Measurements from ENCODE around the gene STEEP1.

STEEP1 gene

DNA sequence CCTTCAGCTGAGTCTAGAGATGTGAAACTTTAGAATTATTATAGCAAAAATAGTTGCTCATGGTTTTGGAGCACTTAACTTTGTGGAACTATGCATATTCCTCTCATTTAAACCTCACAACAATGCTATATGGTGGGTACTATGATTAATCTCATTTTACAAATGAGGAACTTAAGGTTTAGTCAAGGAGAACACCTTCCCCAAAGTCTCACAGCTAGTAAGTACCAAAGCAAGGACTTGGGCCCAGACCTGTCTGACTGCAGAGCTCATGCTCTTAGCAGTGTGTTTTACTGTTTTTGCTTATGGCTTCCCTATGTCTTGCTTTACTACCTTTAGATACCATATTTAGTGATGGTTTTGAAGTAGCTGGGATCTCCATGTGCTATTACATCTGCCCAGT lies 14.2 kb upstream of the STEEP1 start:
- no peak overlapping the region for H2AFZ ChIP-seq (ENCODE audit: low read depth, low read length, severe bottlenecking)
- H3K4me3 ChIP-seq (ENCODE audit: insufficient read depth, low read length, poor library complexity, severe bottlenecking): no peak overlapping the region
- H3K36me3 ChIP-seq (ENCODE audit: low read length): no peaks in the 10 kb centered on the region
- no peak overlapping the region for H3K9ac ChIP-seq (ENCODE audit: low read length)
- H3K27ac ChIP-seq (ENCODE audit: low read depth, low read length): peak overlapping the region; percentile 36
- H3K79me2 ChIP-seq (ENCODE audit: insufficient read depth, low read length): peaks cover 13% of the 10 kb centered on the region
- H3F3A ChIP-seq (ENCODE audit: insufficient read depth): peaks cover 19% of the 10 kb centered on the region; the same call in 1 of the 2 replicates
- H3K9me3 ChIP-seq (ENCODE audit: insufficient read depth, low read length): no peaks in the 10 kb centered on the region
- TF ChIP-seq, protein P1, sequence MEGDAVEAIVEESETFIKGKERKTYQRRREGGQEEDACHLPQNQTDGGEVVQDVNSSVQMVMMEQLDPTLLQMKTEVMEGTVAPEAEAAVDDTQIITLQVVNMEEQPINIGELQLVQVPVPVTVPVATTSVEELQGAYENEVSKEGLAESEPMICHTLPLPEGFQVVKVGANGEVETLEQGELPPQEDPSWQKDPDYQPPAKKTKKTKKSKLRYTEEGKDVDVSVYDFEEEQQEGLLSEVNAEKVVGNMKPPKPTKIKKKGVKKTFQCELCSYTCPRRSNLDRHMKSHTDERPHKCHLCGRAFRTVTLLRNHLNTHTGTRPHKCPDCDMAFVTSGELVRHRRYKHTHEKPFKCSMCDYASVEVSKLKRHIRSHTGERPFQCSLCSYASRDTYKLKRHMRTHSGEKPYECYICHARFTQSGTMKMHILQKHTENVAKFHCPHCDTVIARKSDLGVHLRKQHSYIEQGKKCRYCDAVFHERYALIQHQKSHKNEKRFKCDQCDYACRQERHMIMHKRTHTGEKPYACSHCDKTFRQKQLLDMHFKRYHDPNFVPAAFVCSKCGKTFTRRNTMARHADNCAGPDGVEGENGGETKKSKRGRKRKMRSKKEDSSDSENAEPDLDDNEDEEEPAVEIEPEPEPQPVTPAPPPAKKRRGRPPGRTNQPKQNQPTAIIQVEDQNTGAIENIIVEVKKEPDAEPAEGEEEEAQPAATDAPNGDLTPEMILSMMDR (IDR thresholded peaks at IDR 0.05; ENCODE audit: insufficient read depth, low read length, poor library complexity, severe bottlenecking): no peak
- TF ChIP-seq EZH2phosphoT487 (conservative IDR thresholded peaks at IDR 0.05; ENCODE audit: low read length): no peak
- no peaks in the 10 kb centered on the region for H3K9me2 ChIP-seq (replicated peaks; ENCODE audit: insufficient read depth, low read length)
- H4K20me1 ChIP-seq (ENCODE audit: low read depth, low read length): no peaks in the 10 kb centered on the region
- no peak overlapping the region for H3K4me2 ChIP-seq (ENCODE audit: low read depth, low read length, poor library complexity, severe bottlenecking)
- no peaks in the 10 kb centered on the region for H3K27me3 ChIP-seq (ENCODE audit: low read length)

DNA sequence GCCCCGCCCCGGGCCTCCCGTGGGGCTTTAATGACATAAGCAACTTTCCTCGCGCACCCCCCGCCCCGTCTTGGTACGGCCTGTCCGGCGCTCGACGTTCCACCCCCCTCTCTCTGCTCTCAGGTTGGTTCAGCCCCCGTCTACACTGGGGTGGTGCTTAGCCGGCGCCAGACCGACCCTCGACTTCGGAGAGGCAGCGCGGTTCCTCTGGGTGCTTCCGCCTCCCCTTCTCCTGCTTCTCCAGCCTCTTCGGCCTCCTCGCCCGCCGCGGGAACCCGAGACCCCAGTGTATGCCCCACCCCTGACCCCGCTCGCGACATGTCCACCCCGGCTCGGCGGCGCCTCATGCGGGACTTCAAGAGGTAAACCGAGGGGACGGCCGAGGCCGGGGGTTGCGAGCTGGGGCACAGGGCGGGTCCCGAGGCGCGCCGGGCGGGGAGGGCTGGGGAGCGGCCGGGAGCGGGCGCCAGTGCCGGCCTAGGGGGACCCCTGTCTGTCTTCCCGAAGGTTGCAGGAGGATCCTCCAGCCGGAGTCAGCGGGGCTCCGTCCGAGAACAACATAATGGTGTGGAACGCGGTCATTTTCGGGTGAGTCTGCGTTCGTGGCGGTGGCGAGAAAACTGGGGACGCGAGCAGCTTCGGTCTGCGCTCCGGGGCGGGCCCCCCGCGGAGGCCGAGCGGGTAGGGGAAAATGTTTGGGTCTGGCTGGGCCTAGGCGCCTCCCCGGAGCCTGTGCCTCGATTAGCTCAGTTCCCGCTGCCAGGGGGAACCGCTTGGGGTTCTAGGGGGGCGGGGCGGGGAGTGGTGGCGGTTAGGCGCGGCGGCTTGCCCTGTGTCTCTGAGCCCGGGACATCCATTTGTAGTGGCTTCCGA lies 9.4 kb upstream of the STEEP1 start, which contains the start of gene UBE2A:
TSS of gene UBE2A (plus strand) at position 170 of the 873 bp plus-strand sequence. CDS start at position 319, 149 bp downstream.
- no peaks in the 10 kb centered on the region for H3K27me3 ChIP-seq (ENCODE audit: low read length)
- peak within 1 kb of the TSS; percentile 97 for H2AFZ ChIP-seq (ENCODE audit: low read depth, low read length, severe bottlenecking)
- H3K79me2 ChIP-seq (ENCODE audit: insufficient read depth, low read length): peaks cover 13% of the 10 kb centered on the region
- H3K4me2 ChIP-seq (ENCODE audit: low read depth, low read length, poor library complexity, severe bottlenecking): peak within 1 kb of the TSS; percentile 84
- no peaks in the 10 kb centered on the region for H3K9me2 ChIP-seq (replicated peaks; ENCODE audit: insufficient read depth, low read length)
- no peak for TF ChIP-seq EZH2phosphoT487 (conservative IDR thresholded peaks at IDR 0.05; ENCODE audit: low read length)
- TF ChIP-seq, protein P1 (IDR thresholded peaks at IDR 0.05; ENCODE audit: insufficient read depth, low read length, poor library complexity, severe bottlenecking): no peak
- H3K9ac ChIP-seq (ENCODE audit: low read length): peak within 1 kb of the TSS; percentile 83
- H3K4me3 ChIP-seq (ENCODE audit: insufficient read depth, low read length, poor library complexity, severe bottlenecking): peak within 1 kb of the TSS; percentile 81
- peaks cover 9% of the 10 kb centered on the region; the same call in 1 of the 2 replicates for H3F3A ChIP-seq (ENCODE audit: insufficient read depth)
- H3K27ac ChIP-seq (ENCODE audit: low read depth, low read length): peak within 1 kb of the TSS; percentile 55
- H3K36me3 ChIP-seq (ENCODE audit: low read length): no peaks in the 10 kb centered on the region
- no peaks in the 10 kb centered on the region for H4K20me1 ChIP-seq (ENCODE audit: low read depth, low read length)
- H3K9me3 ChIP-seq (ENCODE audit: insufficient read depth, low read length): no peaks in the 10 kb centered on the region

DNA sequence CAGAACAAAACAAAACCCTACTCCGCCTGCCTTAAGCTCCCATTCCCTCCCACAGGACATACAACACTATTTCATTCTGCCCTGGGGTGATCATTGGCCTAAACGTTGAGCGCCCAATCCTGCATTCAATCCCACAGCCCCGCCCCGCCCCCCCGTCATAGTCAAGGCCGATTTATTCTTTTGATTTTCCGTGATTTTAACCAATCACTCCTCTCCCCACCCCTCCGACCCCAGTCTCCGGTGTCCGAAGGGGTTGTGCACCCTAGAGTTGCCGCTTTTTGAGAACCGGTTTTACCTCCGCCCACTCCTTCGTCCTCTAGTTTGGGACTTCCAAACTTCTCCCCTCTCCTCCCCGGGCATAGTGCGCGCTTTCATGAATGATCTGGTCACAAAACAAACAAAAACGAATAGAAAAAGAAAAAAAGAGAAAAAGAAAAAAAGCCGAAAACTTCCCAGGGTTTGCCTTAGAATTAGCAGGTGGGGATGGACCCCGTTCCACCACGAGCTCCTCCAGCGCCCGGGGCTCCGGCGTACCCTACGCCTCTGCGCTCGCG lies 8.7 kb upstream of the STEEP1 start:
- no peaks in the 10 kb centered on the region for H4K20me1 ChIP-seq (ENCODE audit: low read depth, low read length)
- H3K36me3 ChIP-seq (ENCODE audit: low read length): no peaks in the 10 kb centered on the region
- peak overlapping the region; percentile 83 for H3K9ac ChIP-seq (ENCODE audit: low read length)
- peak overlapping the region; percentile 74 for H3K4me3 ChIP-seq (ENCODE audit: insufficient read depth, low read length, poor library complexity, severe bottlenecking)
- H2AFZ ChIP-seq (ENCODE audit: low read depth, low read length, severe bottlenecking): peak overlapping the region; percentile 97
- H3K27ac ChIP-seq (ENCODE audit: low read depth, low read length): peak overlapping the region; percentile 32
- no peaks in the 10 kb centered on the region for H3K27me3 ChIP-seq (ENCODE audit: low read length)
- TF ChIP-seq, protein P1 (IDR thresholded peaks at IDR 0.05; ENCODE audit: insufficient read depth, low read length, poor library complexity, severe bottlenecking): no peak
- TF ChIP-seq EZH2phosphoT487 (conservative IDR thresholded peaks at IDR 0.05; ENCODE audit: low read length): no peak
- no peaks in the 10 kb centered on the region for H3K9me2 ChIP-seq (replicated peaks; ENCODE audit: insufficient read depth, low read length)
- H3K9me3 ChIP-seq (ENCODE audit: insufficient read depth, low read length): no peaks in the 10 kb centered on the region
- peaks cover 13% of the 10 kb centered on the region for H3K79me2 ChIP-seq (ENCODE audit: insufficient read depth, low read length)
- H3F3A ChIP-seq (ENCODE audit: insufficient read depth): peaks cover 1% of the 10 kb centered on the region; the same call in 1 of the 2 replicates
- H3K4me2 ChIP-seq (ENCODE audit: low read depth, low read length, poor library complexity, severe bottlenecking): peak overlapping the region; percentile 84

Measured in SU-DHL-6 (cell line).